Hepatocyte (in vitro differentiated cells): ENCODE data around the gene LUZP4.

Source experiments
- EZH2 ChIP-seq: fragments of 200-600 bp; sonication (generic); IDR thresholded peaks from 2 replicates; pipeline ENCODE4 v1.6.1; 2016; ENCODE audit warnings: antibody characterized with exemption, mild to moderate bottlenecking, borderline replicate concordance
- EZH2phosphoT487 ChIP-seq: fragments of 200-600 bp; sonication (generic); IDR thresholded peaks from one replicate; pipeline ENCODE4 v1.6.1; 2018; ENCODE audit warnings: antibody characterized with exemption, mild to moderate bottlenecking, low read depth, moderate library complexity; ENCODE audit not compliant: unreplicated experiment, severe bottlenecking
- TF ChIP-seq, protein P1 (sequence below): fragments of 200-600 bp; sonication (generic); IDR thresholded peaks from 2 replicates; pipeline ENCODE4 v1.5.1; 2016; ENCODE audit warnings: antibody characterized with exemption, mild to moderate bottlenecking; ENCODE audit not compliant: poor library complexity

DNA sequence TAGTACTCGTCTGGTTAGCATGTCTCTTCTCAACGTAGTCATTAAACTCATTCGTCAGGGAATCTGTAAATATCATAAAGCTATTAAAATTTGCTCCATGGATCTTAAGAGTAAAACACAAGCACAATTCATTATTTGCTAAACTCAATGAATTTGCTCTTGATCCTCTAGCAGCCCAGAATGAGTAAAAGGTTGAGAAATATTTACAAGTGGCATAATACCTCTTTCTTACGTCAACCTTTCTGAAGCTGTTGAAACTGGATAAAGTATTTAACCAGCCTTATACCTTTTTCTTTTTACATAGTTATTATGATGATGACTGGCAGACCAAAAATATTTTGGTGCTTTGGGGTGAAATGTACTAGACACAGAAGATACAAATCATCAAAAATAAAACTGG is 66.9 kb downstream of the LUZP4 start:
- TF ChIP-seq, protein P1, sequence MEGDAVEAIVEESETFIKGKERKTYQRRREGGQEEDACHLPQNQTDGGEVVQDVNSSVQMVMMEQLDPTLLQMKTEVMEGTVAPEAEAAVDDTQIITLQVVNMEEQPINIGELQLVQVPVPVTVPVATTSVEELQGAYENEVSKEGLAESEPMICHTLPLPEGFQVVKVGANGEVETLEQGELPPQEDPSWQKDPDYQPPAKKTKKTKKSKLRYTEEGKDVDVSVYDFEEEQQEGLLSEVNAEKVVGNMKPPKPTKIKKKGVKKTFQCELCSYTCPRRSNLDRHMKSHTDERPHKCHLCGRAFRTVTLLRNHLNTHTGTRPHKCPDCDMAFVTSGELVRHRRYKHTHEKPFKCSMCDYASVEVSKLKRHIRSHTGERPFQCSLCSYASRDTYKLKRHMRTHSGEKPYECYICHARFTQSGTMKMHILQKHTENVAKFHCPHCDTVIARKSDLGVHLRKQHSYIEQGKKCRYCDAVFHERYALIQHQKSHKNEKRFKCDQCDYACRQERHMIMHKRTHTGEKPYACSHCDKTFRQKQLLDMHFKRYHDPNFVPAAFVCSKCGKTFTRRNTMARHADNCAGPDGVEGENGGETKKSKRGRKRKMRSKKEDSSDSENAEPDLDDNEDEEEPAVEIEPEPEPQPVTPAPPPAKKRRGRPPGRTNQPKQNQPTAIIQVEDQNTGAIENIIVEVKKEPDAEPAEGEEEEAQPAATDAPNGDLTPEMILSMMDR = no peak
- TF ChIP-seq EZH2 = no peak
- no peak for TF ChIP-seq EZH2phosphoT487
